C1 segment of cervical spinal cord (tissue), 14 donors: ENCODE measurements around the gene NPDC1.
"Not testable (repeated sequence)": the region's sequence is repeated elsewhere in the genome, so short reads cannot be mapped to it uniquely, and the experiment has no call there.

Source experiments
- DNase-seq, 14 donors: peaks; one replicate each; lab custom pipeline; 2025; lab: John Stamatoyannopoulos, UW

NPDC1 gene

DNA sequence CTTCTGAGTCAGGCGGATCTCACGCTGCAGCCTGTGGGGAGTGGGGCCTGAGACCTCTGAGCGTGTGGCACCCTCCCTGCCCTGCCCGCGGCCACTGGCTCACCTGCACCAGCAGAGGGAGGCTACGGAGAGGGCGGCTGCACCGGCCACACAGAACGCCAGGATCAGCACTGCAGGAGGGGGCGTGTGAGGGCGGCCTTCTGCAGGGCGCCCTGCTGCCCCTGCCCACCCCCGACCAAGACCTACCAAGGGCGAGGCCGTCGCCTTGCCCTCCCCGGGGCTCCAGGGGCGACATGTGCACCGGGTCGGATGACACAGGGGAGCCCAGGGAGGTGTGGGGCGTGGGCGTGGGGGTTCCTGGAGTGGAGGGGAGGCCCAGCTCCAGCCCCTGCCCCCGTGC lies 5.4 kb downstream of the NPDC1 start:
- DNase-seq = no peak

GRCh38 chr9:137039611-137040366 lies 6.2 kb downstream of the NPDC1 start:
- DNase-seq = no peak

GRCh38 chr9:137038916-137039315 lies 7.1 kb downstream of the NPDC1 start:
- DNase-seq = no peak

DNA sequence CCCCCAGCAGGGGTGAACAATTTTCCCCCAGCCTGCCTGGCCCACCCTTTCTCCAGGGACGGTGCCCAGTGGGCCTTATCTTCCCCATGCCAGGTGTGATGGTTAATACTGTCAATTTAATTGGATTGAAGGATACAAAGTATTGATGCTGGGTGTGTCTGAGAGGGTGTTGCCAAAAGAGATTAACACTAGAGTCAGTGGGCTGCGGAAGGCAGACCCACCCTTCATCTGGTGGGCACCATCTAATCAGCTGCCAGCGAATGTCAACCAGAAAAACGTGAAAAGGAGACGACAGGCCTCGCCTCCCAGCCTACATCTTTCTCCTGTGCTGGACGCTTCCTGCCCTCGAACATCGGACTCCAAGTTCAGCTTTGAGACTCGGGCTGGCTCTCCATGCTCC lies 8.5 kb downstream of the NPDC1 start:
- DNase-seq = no peak

DNA sequence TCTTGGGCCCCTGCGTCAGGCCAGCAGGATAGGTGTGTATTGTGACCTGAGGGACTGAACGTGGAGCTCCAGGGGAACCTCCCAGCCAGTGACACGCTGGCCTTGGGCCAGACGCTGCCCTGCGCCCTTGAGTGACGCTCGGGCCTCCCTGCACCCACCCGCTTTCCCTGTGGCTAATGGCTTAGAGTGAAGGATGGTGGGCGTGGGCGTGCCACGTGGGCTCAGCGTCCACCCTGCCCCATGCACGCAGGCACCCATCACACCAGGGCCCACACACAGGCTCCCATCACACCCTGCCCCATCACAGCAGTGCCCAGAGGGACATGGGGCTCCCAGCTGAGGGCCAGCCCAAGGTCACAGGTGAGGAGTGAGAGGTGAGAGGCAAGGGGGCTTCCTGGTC lies 8.9 kb downstream of the NPDC1 start:
- no peak for DNase-seq

DNA sequence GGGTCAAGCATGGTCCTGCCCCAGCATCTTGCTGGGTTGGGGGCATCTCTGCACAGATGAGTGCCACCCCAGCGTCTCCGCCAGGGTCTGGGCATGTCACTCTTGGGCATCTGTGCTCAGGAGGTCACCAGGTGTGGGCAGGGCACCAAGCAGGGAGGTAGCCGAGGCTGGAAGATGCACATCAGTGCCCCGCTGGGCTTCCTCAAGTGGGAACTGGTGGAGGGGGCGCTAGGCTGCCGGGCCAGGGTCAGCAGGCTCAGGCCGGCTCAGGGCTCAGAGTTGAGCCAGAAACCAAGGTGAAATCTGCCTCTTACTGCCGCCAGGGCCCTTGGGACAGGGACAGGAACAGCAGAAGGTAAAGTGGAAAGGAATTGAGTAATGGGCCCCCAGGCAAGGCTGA lies 10.0 kb downstream of the NPDC1 start:
- no peak for DNase-seq

GRCh38 chr9:137035507-137035834 lies 10.5 kb downstream of the NPDC1 start:
- DNase-seq = no peak

DNA sequence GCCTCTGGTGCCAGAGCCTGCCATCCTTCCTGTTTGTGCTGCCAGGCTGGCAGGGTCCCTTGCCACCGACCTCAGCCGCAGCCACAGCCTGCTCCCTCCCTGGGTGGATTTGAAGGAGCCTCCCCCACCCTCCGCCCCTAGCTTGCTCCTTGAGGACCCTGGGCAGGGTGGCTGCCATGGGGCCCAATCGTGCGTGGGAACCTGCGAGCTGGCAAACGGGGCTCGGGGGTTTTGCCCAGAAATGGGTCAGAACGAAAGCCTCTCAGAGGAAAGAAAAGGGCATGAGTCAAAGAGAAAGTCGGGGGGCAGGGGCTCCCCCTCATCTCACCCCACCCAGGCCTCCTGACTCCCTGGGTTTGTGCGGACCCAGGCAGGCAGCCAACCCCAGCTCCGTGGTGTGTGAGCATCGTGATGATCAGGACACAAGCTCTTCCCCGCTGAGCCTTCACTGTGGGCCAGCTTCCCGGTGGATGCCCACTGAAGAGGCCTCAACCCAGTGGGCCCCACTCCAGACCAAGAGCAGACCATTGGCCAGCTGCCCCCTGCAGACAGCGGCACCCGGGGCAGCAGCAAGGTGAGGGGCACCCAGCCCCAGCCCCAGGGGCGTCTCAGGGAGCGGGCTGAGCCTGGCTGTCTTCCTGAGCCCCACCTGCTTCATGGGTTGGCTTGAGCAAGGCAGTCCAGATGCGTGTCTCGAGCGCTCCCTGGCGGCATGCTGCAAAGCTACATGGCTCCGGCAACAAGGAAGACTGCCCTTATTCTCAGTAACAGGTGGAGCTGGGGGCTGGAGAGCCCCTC lies 11.1 kb downstream of the NPDC1 start:
- DNase-seq = peak; percentile 30 to 90 (median 73)

GRCh38 chr9:137034039-137034708 lies 11.8 kb downstream of the NPDC1 start:
- no peak for DNase-seq

DNA sequence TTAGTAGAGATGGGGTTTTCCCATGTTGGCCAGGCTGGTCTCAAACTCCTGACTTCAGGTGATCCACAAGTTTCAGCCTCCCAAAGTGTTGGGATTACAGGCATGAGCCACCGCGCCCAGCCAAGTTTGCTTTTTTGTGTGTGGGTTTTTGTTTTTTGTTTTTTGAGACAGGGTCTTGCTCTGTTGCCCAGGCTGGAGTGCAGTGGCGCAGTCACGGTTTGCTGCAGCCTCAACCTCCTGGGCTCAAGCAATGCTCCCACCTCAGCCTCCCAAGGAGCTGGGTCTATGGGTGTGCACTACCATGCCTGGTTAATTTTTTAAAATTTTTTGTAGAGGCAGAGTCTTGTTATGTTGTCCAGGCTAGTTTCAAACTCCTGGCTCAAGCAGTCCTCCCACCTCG lies 12.5 kb downstream of the NPDC1 start:
- DNase-seq = not testable (repeated sequence)

GRCh38 chr9:137032858-137033257 lies 13.1 kb downstream of the NPDC1 start:
- no peak for DNase-seq

DNA sequence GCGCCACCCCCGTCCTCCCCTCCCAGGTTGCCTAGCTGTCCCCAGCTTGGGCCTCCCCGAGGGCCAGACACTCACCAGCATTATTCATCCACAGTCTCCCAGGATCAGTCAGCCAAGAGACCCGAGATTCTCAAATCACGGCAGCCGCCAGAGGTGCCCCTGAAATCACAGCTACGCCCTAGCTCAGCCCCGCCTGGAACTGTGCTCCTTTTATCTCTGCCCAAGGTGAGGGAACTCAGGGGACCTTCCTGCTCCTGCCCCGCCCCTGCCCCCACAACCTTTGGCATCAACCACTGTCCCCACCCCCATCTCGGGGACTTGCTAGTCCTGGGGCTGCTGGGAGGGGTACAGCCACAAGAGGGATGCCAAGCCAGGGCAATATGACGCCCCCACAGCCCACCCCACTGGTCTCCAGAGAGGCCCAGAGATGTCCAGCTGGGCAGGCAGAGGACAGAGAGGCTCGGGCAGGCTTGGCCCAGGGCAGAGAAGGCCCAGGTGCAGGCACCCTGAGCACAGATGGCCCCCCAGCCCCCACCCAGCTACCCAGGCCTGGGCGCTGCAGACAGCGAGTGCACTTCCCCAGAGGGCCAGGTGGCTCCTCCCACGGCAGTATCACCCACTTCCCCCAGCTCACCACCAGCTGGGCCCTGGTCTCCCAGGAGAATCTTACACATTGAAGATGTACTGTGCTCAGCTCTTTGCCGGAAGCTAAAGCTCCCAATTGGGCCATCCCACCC lies 13.9 kb downstream of the NPDC1 start, which contains the start of gene FUT7:
Gene FUT7, minus strand, starts transcription at position 185 of the 737 bp plus-strand sequence. Its CDS starts 97 bp downstream, at position 88.
- DNase-seq = no peak

DNA sequence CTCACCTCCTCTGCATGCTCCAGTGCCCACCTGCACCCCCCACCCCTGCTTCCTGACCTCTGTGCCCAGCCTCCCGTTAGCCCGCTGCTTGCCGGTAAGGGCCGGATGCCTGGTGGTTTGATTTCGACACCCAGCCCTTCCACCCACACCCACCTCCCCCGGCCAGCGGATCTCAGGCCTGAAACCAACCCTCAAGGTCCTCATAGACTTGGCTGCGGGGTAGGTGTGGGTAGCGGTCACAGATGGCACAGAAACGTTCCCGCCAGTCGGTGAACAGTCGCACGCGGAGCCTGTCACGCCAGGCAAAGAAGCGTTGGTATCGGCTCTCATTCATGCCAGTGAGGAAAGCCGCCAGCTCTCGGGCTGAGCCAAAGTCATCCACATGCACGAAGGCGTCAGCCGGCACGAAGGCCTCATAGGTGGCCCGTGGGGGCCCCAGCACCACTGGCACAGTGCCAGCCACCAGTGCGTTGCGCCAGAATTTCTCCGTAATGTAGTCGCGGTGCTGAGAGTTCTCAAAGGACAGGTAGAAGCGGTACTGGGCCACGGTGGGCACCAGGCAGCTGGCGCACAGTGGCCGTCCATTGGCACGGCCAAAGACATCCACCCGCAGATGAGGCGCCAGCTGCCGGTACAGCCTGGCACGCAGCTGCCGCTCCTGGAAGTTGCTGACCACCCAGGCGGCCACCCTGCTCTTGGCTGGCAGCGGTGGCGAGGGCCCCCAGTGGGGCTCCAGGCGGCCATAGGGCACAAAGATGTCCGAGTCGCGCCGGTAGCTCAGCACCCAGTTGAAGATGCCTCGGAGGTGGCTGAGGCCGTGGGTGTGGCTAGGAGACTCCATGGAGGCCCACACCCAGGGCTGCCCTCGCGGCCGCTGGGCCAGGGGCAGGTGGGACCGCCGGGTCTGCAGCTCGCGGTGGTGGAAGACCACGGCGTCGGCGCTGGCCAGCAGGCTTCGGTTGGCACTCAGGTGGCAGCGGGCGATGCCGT lies 15.1 kb downstream of the NPDC1 start:
- DNase-seq = peak in 1 of 14 donors; percentile 35

DNA sequence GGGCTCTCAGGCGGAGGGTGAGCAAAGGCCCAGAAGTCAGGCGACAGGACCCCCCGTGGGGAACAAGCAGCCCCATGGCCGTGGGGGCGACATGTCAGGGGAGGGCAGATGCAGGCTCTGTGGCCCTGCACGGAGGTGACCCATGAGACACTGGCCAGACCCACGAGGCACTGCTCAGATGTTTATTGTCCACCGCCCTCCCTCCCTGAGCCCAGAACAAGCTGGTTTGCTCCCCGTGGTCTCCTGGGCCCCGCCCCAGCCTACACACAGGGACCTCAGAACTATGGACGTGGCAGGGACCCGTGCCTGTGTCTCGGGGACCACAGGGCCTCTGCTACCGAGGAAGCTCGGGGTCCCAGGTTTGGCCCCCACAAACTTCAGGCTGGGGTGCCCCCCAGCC lies 16.0 kb downstream of the NPDC1 start:
- no peak for DNase-seq

DNA sequence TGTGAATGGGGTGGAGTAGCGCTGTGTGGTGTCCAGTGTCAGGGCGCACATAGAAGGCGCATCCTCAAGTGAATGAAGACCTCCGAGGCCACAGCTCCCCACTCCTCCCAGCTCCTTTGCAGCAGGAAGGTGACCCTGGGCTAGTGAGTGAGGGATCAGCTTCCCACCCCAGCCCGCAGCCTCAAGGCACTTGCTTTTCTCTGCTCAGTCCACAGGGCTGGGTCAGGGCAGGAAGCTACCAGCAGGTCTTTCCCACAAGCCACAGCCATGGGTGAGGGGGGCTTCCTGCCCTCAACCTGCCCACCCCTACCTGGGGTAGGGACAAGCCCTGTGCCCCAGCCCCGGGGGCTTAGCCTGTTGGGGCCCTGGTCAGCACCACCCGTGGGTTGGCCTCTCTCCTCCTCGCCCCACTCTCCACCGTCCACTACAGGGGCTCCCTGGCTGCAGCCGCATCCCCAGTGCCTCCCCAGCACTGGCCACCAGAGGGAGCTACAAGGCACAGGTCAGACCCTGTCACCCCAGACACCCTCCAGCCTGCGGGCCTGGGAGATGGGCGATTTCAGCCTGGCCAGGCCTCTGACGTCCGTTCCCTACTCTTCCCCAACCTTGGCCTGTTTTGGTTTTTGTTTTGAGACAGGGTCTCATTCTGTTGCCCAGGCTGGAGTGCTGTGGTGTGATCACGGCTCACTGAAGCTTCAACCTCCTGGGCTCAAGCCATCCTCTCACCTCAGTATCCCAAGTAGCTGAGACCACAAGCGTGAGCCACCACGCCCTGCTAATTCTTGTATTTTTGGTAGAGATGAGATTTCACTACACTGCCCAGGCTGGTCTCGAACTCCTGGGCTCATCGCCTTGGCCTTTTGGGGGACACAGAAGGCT lies 16.7 kb downstream of the NPDC1 start:
- DNase-seq = peak in 12 of 14 donors; percentile 45 to 78 (median 67)

GRCh38 chr9:137028263-137029057 lies 17.5 kb downstream of the NPDC1 start:
- peak in 12 of 14 donors; percentile 42 to 84 (median 51) for DNase-seq

- peak in 4 of 14 donors; percentile 33 to 67 (median 53) for DNase-seq
Measured at GRCh38 chr9:137027369-137028262, 18.4 kb downstream of the NPDC1 start, which contains the start of gene ABCA2. ABCA2 (minus strand) TSS chr9:137028237; CDS start chr9:137028140, 97 bp downstream.
